GM20431 (cell line): ENCODE results near the gene CNMD.
"Not testable (repeated sequence)": the region's sequence is repeated elsewhere in the genome, so short reads cannot be mapped to it uniquely, and the experiment has no call there.

ENCODE experiments used
- in situ Hi-C: fragments of 300-500 bp; cut with MseI, MboI; formaldehyde crosslinking; loops from one replicate; pipeline ENCODE4 v1.15.0; 2020; ENCODE audit warnings: low sequenced_read_pairs; ENCODE audit not compliant: unreplicated experiment

Gene CNMD

DNA sequence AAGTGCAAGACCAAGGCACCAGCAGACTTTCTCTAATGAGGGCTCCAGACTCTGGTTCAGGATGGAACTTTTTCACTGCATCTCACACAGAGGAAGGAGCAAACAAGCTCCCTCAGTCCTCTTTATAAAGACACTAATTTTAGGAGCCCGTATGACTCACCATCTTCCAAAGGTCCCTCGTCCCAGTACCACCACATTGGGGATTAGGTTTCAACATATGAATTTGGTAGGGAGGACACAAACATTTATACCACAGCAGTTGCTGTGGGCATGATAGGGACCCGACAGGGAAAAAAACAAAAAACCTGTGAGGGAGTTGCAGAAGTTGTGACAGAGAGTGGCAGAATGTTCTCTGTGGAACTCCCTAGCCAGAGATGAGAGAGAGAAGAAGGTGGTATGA, 6.5 kb upstream of the CNMD start:
- in situ Hi-C loops = no loop called here

DNA sequence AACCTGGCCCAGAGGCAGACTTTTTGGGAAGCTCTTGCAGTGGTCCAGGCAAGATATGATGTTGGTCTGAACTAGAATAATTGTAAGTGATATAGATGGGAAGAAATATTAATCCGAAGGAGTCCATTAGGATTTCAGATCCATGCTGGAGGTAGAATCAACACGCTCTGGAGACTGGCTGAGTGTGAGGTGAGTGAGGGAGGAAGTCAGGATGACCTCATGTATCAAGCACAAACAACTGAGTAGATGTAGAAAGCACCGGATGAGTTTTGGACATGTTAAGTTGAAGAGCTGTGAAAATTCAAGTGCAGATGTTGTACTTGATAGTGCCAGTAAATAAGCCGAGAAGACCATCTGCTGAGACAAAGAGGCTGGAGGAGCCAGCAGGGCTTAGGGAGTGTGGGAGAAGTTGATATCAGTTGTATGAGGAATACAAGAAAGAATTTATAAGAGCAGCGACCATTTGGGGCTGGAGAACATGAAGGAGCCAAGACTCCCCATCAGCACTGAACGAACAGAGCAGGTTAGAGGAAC, 5.3 kb upstream of the CNMD start:
- in situ Hi-C loops = no loop called here

- in situ Hi-C loops = no loop called here
Measured at GRCh38 chr13:52743988-52744387, 4.4 kb upstream of the CNMD start.

GRCh38 chr13:52743569-52743968, 3.9 kb upstream of the CNMD start:
- in situ Hi-C loops = no loop called here

DNA sequence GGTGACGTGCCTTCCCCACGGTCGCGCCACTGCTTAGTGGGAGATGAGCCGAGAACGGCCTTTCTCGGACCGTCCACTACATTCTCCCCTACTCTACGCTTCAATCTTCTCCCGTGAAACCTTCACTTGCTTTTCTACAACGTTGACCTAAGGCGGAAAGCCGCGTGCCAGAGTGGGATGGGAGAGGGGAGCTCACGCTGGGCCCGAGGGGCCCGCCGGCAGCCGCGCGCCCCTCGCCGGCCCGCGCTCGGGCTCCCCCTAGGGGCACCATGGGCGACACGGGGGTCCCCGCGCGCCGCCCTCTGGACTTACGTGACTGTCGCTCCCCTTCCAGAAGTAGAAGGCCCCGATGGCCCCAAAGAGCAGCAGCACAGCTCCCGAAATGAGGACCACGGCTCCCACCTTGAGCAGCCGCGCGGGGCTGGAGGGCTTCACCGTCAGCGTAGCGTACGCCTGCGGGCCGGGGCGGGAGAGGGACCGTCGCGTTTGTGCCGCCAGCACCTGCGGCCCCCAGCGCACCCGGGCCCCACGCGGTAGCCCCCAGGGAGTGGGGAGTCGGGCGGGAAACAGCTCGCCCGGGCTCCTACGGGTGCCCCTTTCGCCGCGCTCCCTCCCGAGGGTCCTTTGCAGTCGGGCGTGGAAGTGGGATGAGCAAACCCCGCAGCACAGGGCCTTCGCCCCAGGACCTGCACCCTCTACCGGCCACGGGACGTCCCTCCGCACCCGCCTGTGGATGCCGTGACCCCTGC, 727 bp downstream of the CNMD start:
- in situ Hi-C loops = no loop called here

GRCh38 chr13:52737965-52738364, 1.7 kb downstream of the CNMD start:
- in situ Hi-C loops = no loop called here

- in situ Hi-C loops = no loop called here
Measured at GRCh38 chr13:52737451-52737850, 2.2 kb downstream of the CNMD start.

- in situ Hi-C loops = no loop called here
Measured at GRCh38 chr13:52736891-52737290, 2.7 kb downstream of the CNMD start.

DNA sequence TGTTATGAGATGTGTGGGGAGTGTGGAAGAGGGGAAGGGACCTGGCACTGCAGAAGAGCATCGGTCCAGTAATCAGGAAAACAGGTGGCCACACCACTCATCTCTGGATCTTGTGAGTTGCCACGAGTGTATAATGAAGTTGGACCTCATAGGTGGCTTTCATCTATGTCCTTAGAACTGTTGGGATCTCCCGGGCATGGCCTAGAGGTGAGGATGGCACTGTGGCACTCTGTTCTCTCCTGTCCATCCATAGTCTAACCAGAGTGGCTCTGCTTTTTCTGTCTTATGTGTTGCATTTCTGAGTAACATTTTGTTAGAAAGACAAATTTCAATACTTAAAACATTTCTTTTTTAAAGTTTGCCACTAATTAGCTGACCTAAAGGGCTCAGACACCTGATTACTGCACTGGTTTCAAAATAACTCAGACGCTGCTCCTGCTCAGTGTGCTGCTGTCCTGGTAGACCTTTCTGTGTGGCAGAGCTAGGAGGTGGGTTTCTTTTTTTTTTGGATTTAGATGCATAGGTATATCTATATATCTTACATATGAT, 5.5 kb downstream of the CNMD start:
- in situ Hi-C loops = no loop called here

DNA sequence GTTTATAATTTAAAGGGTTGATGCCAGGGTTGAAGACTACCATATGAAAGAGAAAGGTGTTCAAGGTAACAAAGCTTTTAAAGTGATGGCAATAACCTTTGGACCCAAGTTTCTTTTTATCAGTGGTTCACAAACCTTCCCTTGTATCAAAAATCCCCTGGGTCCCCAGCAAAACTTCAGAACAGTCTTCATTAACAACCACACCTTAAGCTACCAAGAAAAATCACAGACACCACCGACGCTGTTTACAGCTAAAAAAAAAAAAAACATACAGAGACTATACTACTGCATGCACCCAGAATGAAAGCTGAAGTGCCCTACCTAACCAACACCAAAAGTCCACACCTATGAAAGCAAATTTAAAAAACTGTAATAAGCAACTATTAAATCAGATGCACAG, 13.4 kb downstream of the CNMD start:
- in situ Hi-C loops = no loop called here

DNA sequence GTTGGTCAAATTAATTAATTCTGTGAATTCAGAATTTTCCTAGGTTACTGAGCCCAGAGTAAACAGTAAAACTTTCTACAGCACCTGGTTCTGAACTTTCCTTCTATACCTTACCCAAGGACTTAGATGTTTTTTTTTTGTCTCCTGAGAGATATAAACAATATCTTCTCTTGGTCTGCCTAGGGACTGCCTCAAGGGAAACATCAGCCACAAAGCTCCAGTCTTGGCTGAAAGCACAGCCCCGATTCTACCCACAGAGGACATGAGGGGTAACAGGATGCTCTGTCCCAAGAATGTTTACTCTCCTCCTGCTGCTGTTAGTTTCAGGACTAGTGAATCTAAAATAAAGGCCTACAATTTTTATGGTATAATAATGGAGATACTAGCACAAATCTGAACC, 14.3 kb downstream of the CNMD start:
- in situ Hi-C loops = no loop called here

DNA sequence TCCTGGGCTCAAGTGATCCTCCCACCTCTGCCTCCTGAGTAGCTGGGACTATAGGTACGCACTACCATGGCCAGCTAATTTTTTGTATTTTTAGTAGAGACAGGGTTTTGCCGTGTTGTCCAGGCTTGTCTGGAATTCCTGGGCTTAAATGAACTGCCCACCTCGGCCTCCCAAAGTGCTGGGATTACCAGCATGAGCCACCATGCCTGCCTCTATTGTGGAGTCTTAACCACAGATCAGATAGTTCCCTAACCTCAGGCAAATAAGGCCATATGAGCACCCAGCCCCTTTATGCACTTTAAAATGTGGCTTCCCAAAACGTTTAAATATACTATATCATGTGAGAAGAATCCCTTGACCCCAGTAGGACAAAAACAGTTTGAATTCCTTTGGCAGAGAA, 16.4 kb downstream of the CNMD start:
- in situ Hi-C loops = no loop called here

GRCh38 chr13:52721356-52721755, 18.3 kb downstream of the CNMD start:
- in situ Hi-C loops = not testable (repeated sequence)

GRCh38 chr13:52720904-52721303, 18.7 kb downstream of the CNMD start:
- in situ Hi-C loops = not testable (repeated sequence)

- in situ Hi-C loops = no loop called here
Measured at GRCh38 chr13:52713894-52714293, 25.7 kb downstream of the CNMD start.

GRCh38 chr13:52712385-52712784, 27.2 kb downstream of the CNMD start:
- in situ Hi-C loops = no loop called here

- in situ Hi-C loops = no loop called here
Measured at GRCh38 chr13:52711286-52711685, 28.3 kb downstream of the CNMD start.

GRCh38 chr13:52708266-52708665, 31.4 kb downstream of the CNMD start:
- in situ Hi-C loops = not testable (repeated sequence)

- in situ Hi-C loops = no loop called here
Measured at GRCh38 chr13:52707375-52707774, 32.2 kb downstream of the CNMD start.

GRCh38 chr13:52706081-52706480, 33.5 kb downstream of the CNMD start:
- in situ Hi-C loops = no loop called here

DNA sequence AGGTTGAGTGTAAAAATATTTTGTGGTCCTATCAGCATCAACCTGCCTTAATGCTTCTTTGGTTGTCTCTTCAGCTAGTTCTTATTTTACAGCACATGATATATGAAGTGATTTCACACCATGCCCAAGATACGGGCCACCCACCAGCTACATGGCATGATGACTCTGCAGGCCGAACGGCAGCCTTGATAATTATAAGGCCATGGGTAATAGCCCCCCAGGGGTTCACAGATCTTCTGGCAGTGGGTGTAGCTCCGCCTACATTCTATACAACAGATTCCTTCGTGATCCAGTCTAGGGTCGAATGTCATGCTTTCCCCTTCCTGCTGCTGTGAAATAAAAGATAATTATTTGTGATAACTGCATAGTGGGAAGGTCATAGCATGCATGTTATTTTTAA, 36.1 kb downstream of the CNMD start:
- in situ Hi-C loops = no loop called here
